ENCODE data around the gene MEA1. TPM values are rescaled to one million over a fixed set of nuclear protein-coding genes. Genes with fewer than 3 reads are reported as not detected.

Gene MEA1
- total and polyA plus RNA-seq, 2 experiments from 2014 or later, result 70.5 to 205 TPM

DNA sequence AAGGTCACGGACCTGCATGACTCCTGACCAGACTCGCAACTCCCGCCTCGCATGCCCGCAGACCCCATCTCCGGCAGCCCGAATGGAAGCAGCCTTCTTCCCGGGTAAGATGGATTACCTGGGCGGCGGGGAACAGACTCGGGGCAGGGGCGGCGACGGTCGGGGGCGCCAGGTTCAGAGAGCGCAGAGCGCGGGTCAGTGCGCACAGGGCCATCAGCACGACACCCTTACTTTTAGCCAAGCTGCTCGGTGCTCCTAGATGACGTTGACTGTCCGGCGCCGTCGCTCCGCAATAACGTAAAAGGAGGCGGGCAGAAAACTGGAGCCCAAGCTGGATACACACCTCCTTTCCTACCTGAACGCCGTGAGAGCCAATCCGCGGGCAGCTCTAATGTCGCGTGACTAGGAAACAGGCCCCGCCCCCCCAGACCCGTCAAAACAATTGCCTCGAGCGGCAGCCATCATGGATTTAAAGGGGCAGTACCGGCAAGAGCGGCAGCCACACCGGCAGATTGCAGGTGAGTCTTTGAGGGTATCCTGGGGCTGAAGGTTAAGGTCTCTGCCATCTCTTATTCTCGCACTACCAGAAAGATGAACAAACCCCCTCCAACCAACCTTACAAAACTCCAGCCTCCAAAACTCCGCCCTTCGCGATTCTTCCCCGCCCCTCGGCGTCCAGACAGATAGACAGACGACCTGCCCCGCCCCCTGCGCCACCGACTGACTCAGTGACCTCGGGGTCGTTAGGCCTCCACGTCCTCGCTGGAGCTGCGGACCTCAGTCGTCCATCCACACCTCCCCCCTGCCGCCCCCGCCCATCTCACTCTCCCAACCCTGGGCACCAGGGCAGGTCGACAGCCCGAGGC, 45.7 kb upstream of the MEA1 start, which contains the start of the genes KLC4 and MRPL2:
TSS of gene KLC4 (plus strand) at position 464 of the 866 bp plus-strand sequence. CDS start 1,705 bp downstream, outside the sequence.
TSS of gene MRPL2 (minus strand) at position 267 of the 866 bp plus-strand sequence. CDS start at position 214, 53 bp downstream.
- peak within 1 kb of the TSS; percentile 94 for H3K27ac ChIP-seq (ENCODE audit: low read depth)
- no peaks in the 10 kb centered on the region for H3K27me3 ChIP-seq (ENCODE audit: insufficient read depth)
- Mint-ChIP-seq H3K4me1 (peaks cover 30% of the 10 kb centered on the region), H3K4me3 (peak within 1 kb of the TSS; percentile 97), H3K27me3 (ENCODE audit: insufficient read depth, low read depth, poor library complexity) (peaks cover 14% of the 10 kb centered on the region), H3K9me3 (no peaks in the 10 kb centered on the region; the same call in 1 of the 3 replicates), H3K27ac (peak within 1 kb of the TSS; percentile 99), H3K36me3 (ENCODE audit: low read depth) (peaks cover 22% of the 10 kb centered on the region)
- peaks cover 12% of the 10 kb centered on the region for H3F3A ChIP-seq (replicated peaks; ENCODE audit: low read depth)
- H4K20me1 ChIP-seq (replicated peaks; ENCODE audit: insufficient read depth), result no peaks in the 10 kb centered on the region
- peak within 1 kb of the TSS; percentile 100 for H3K4me3 ChIP-seq
- H3K9me2 ChIP-seq (ENCODE audit: insufficient read depth), result no peaks in the 10 kb centered on the region
- H3K4me2 ChIP-seq, result peak within 1 kb of the TSS; percentile 100
- DNase-seq (ENCODE audit: low spot score) (peak; percentile 100), ATAC-seq (peak; percentile 89)
- peaks cover 9% of the 10 kb centered on the region for H3K4me1 ChIP-seq (ENCODE audit: insufficient read depth)
- no peak for TF ChIP-seq EZH2phosphoT487 (IDR thresholded peaks at IDR 0.05; ENCODE audit: unreplicated experiment)
- no peak for TF ChIP-seq STAT1 (IDR thresholded peaks at IDR 0.05; ENCODE audit: unreplicated experiment)
- TF ChIP-seq ZNF331 (CRISPR knock-in tag; IDR thresholded peaks at IDR 0.05; ENCODE audit: low read depth), result no peak
- no peak for TF ChIP-seq NANOG (IDR thresholded peaks at IDR 0.05; ENCODE audit: borderline replicate concordance)
- TF ChIP-seq EZH2 (IDR thresholded peaks at IDR 0.05; ENCODE audit: low read depth, unreplicated experiment), result no peak
- TF ChIP-seq, protein P1, sequence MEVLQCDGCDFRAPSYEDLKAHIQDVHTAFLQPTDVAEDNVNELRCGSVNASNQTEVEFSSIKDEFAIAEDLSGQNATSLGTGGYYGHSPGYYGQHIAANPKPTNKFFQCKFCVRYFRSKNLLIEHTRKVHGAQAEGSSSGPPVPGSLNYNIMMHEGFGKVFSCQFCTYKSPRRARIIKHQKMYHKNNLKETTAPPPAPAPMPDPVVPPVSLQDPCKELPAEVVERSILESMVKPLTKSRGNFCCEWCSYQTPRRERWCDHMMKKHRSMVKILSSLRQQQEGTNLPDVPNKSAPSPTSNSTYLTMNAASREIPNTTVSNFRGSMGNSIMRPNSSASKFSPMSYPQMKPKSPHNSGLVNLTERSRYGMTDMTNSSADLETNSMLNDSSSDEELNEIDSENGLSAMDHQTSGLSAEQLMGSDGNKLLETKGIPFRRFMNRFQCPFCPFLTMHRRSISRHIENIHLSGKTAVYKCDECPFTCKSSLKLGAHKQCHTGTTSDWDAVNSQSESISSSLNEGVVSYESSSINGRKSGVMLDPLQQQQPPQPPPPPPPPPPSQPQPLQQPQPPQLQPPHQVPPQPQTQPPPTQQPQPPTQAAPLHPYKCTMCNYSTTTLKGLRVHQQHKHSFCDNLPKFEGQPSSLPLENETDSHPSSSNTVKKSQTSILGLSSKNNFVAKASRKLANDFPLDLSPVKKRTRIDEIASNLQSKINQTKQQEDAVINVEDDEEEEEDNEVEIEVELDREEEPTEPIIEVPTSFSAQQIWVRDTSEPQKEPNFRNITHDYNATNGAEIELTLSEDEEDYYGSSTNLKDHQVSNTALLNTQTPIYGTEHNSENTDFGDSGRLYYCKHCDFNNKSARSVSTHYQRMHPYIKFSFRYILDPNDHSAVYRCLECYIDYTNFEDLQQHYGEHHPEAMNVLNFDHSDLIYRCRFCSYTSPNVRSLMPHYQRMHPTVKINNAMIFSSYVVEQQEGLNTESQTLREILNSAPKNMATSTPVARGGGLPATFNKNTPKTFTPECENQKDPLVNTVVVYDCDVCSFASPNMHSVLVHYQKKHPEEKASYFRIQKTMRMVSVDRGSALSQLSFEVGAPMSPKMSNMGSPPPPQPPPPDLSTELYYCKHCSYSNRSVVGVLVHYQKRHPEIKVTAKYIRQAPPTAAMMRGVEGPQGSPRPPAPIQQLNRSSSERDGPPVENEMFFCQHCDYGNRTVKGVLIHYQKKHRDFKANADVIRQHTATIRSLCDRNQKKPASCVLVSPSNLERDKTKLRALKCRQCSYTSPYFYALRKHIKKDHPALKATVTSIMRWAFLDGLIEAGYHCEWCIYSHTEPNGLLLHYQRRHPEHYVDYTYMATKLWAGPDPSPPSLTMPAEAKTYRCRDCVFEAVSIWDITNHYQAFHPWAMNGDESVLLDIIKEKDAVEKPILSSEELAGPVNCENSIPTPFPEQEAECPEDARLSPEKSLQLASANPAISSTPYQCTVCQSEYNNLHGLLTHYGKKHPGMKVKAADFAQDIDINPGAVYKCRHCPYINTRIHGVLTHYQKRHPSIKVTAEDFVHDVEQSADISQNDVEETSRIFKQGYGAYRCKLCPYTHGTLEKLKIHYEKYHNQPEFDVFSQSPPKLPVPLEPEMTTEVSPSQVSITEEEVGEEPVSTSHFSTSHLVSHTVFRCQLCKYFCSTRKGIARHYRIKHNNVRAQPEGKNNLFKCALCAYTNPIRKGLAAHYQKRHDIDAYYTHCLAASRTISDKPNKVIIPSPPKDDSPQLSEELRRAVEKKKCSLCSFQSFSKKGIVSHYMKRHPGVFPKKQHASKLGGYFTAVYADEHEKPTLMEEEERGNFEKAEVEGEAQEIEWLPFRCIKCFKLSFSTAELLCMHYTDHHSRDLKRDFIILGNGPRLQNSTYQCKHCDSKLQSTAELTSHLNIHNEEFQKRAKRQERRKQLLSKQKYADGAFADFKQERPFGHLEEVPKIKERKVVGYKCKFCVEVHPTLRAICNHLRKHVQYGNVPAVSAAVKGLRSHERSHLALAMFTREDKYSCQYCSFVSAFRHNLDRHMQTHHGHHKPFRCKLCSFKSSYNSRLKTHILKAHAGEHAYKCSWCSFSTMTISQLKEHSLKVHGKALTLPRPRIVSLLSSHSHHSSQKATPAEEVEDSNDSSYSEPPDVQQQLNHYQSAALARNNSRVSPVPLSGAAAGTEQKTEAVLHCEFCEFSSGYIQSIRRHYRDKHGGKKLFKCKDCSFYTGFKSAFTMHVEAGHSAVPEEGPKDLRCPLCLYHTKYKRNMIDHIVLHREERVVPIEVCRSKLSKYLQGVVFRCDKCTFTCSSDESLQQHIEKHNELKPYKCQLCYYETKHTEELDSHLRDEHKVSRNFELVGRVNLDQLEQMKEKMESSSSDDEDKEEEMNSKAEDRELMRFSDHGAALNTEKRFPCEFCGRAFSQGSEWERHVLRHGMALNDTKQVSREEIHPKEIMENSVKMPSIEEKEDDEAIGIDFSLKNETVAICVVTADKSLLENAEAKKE (CRISPR knock-in tag; IDR thresholded peaks at IDR 0.05), result no peak
- TF ChIP-seq, protein P2, sequence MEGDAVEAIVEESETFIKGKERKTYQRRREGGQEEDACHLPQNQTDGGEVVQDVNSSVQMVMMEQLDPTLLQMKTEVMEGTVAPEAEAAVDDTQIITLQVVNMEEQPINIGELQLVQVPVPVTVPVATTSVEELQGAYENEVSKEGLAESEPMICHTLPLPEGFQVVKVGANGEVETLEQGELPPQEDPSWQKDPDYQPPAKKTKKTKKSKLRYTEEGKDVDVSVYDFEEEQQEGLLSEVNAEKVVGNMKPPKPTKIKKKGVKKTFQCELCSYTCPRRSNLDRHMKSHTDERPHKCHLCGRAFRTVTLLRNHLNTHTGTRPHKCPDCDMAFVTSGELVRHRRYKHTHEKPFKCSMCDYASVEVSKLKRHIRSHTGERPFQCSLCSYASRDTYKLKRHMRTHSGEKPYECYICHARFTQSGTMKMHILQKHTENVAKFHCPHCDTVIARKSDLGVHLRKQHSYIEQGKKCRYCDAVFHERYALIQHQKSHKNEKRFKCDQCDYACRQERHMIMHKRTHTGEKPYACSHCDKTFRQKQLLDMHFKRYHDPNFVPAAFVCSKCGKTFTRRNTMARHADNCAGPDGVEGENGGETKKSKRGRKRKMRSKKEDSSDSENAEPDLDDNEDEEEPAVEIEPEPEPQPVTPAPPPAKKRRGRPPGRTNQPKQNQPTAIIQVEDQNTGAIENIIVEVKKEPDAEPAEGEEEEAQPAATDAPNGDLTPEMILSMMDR (conservative IDR thresholded peaks at IDR 0.05; ENCODE audit: low read depth in 2 of 2), result no peak
- no peak for TF ChIP-seq ZNF114 (CRISPR knock-in tag; IDR thresholded peaks at IDR 0.05)
- TF ChIP-seq, protein P3, sequence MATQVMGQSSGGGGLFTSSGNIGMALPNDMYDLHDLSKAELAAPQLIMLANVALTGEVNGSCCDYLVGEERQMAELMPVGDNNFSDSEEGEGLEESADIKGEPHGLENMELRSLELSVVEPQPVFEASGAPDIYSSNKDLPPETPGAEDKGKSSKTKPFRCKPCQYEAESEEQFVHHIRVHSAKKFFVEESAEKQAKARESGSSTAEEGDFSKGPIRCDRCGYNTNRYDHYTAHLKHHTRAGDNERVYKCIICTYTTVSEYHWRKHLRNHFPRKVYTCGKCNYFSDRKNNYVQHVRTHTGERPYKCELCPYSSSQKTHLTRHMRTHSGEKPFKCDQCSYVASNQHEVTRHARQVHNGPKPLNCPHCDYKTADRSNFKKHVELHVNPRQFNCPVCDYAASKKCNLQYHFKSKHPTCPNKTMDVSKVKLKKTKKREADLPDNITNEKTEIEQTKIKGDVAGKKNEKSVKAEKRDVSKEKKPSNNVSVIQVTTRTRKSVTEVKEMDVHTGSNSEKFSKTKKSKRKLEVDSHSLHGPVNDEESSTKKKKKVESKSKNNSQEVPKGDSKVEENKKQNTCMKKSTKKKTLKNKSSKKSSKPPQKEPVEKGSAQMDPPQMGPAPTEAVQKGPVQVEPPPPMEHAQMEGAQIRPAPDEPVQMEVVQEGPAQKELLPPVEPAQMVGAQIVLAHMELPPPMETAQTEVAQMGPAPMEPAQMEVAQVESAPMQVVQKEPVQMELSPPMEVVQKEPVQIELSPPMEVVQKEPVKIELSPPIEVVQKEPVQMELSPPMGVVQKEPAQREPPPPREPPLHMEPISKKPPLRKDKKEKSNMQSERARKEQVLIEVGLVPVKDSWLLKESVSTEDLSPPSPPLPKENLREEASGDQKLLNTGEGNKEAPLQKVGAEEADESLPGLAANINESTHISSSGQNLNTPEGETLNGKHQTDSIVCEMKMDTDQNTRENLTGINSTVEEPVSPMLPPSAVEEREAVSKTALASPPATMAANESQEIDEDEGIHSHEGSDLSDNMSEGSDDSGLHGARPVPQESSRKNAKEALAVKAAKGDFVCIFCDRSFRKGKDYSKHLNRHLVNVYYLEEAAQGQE (IDR thresholded peaks at IDR 0.05; ENCODE audit: unreplicated experiment), result no peak
- TF ChIP-seq CREB1 (CRISPR knock-in tag; IDR thresholded peaks at IDR 0.05; ENCODE audit: low read depth), result peak; percentile 99
- TF ChIP-seq POLR2AphosphoS5 (IDR thresholded peaks at IDR 0.05; ENCODE audit: low read depth), result peak; percentile 85
- TF ChIP-seq, protein P4, sequence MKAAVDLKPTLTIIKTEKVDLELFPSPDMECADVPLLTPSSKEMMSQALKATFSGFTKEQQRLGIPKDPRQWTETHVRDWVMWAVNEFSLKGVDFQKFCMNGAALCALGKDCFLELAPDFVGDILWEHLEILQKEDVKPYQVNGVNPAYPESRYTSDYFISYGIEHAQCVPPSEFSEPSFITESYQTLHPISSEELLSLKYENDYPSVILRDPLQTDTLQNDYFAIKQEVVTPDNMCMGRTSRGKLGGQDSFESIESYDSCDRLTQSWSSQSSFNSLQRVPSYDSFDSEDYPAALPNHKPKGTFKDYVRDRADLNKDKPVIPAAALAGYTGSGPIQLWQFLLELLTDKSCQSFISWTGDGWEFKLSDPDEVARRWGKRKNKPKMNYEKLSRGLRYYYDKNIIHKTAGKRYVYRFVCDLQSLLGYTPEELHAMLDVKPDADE (IDR thresholded peaks at IDR 0.05), result peak; percentile 75; the same call in 1 of the 2 replicates
- peak within 1 kb of the TSS; percentile 86 for H2AFZ ChIP-seq
- peaks cover 28% of the 10 kb centered on the region for H3K79me2 ChIP-seq (replicated peaks; ENCODE audit: insufficient read depth)
- H3K36me3 ChIP-seq (ENCODE audit: insufficient read depth), result peaks cover 5% of the 10 kb centered on the region; the same call in 1 of the 2 replicates
